CD4-positive, alpha-beta T cell treated with Interleukin-17A for 4 hours (primary cell): ENCODE results near the gene ZNF444.
"Not testable (repeated sequence)": the region's sequence is repeated elsewhere in the genome, so short reads cannot be mapped to it uniquely, and the experiment has no call there.

Source experiments
- DNase-seq: peaks from one replicate; pipeline ENCODE4 v3.0.0-alpha.2; 2020; ENCODE audit warnings: mixed read lengths

ZNF444 gene

GRCh38 chr19:56140583-56141416 is at the start of gene ZNF444:
TSS of gene ZNF444 (plus strand) at chr19:56141287. CDS start at chr19:56146912, 5,625 bp downstream.
- DNase-seq, result peak; percentile 99

GRCh38 chr19:56091751-56092546 is 49.1 kb upstream of the ZNF444 start:
- DNase-seq, result no peak

- no peak for DNase-seq
Measured at GRCh38 chr19:56092685-56093631, 48.1 kb upstream of the ZNF444 start.

GRCh38 chr19:56094449-56094848 is 46.6 kb upstream of the ZNF444 start:
- no peak for DNase-seq

GRCh38 chr19:56096665-56097064 is 44.4 kb upstream of the ZNF444 start:
- DNase-seq, result no peak

GRCh38 chr19:56097306-56097705 is 43.8 kb upstream of the ZNF444 start:
- no peak for DNase-seq

GRCh38 chr19:56097776-56098175 is 43.3 kb upstream of the ZNF444 start:
- DNase-seq, result no peak

GRCh38 chr19:56098237-56098636 is 42.9 kb upstream of the ZNF444 start:
- DNase-seq, result not testable (repeated sequence)

- no peak for DNase-seq
Measured at GRCh38 chr19:56098731-56099568, 42.1 kb upstream of the ZNF444 start.

GRCh38 chr19:56099638-56100539 is 41.2 kb upstream of the ZNF444 start:
- DNase-seq, result no peak

GRCh38 chr19:56101095-56101494 is 40.0 kb upstream of the ZNF444 start:
- no peak for DNase-seq

- no peak for DNase-seq
Measured at GRCh38 chr19:56101746-56102535, 39.1 kb upstream of the ZNF444 start.

GRCh38 chr19:56103027-56103614 is 38.0 kb upstream of the ZNF444 start:
- no peak for DNase-seq

GRCh38 chr19:56104423-56104822 is 36.7 kb upstream of the ZNF444 start:
- DNase-seq, result no peak

- peak; percentile 71 for DNase-seq
Measured at GRCh38 chr19:56105090-56105701, 35.9 kb upstream of the ZNF444 start.

- DNase-seq, result not testable (repeated sequence)
Measured at GRCh38 chr19:56105831-56106396, 35.2 kb upstream of the ZNF444 start.

- DNase-seq, result no peak
Measured at GRCh38 chr19:56106397-56106849, 34.7 kb upstream of the ZNF444 start.

GRCh38 chr19:56106993-56107392 is 34.1 kb upstream of the ZNF444 start:
- no peak for DNase-seq
